ENCODE results near the gene PRCC.

The PRCC gene

GRCh38 chr1:156765666-156766065 lies 1.7 kb upstream of the PRCC start:
- DNase-seq = no peak

GRCh38 chr1:156766298-156767100 lies 836 bp upstream of the PRCC start:
- no peak for DNase-seq

GRCh38 chr1:156767879-156768604 lies 707 bp downstream of the PRCC start:
- DNase-seq = no peak

- no peak for DNase-seq
Measured at GRCh38 chr1:156768610-156769295, 1.4 kb downstream of the PRCC start.

GRCh38 chr1:156772222-156772621 lies 4.9 kb downstream of the PRCC start:
- DNase-seq = no peak

GRCh38 chr1:156772728-156773497 lies 5.6 kb downstream of the PRCC start:
- DNase-seq = no peak

GRCh38 chr1:156773607-156774006 lies 6.3 kb downstream of the PRCC start:
- DNase-seq = no peak

GRCh38 chr1:156775799-156776198 lies 8.5 kb downstream of the PRCC start:
- no peak for DNase-seq

- DNase-seq = no peak
Measured at GRCh38 chr1:156776942-156777341, 9.6 kb downstream of the PRCC start.

- DNase-seq = no peak
Measured at GRCh38 chr1:156777573-156777972, 10.2 kb downstream of the PRCC start.

- no peak for DNase-seq
Measured at GRCh38 chr1:156781585-156782186, 14.4 kb downstream of the PRCC start.

GRCh38 chr1:156785458-156785857 lies 18.1 kb downstream of the PRCC start:
- DNase-seq = no peak

GRCh38 chr1:156786640-156787039 lies 19.3 kb downstream of the PRCC start:
- DNase-seq = no peak

GRCh38 chr1:156788136-156788535 lies 20.8 kb downstream of the PRCC start:
- no peak for DNase-seq

GRCh38 chr1:156789621-156790318 lies 22.4 kb downstream of the PRCC start:
- DNase-seq = no peak

- peak; percentile 40 for DNase-seq
Measured at GRCh38 chr1:156794506-156795373, 27.4 kb downstream of the PRCC start.

- no peak for DNase-seq
Measured at GRCh38 chr1:156795374-156795733, 28.0 kb downstream of the PRCC start.

- peak; percentile 56 for DNase-seq
Measured at GRCh38 chr1:156795787-156796186, 28.5 kb downstream of the PRCC start.

- no peak for DNase-seq
Measured at GRCh38 chr1:156796340-156797097, 29.2 kb downstream of the PRCC start.

- peak; percentile 30 for DNase-seq
Measured at GRCh38 chr1:156797212-156797871, 30.0 kb downstream of the PRCC start.
